Astrocyte (in vitro differentiated cells and primary cell): Measurements from ENCODE around the gene PLEKHA6.

Source experiments
- EZH2 ChIP-seq: IDR thresholded peaks from 2 replicates; pipeline ENCODE4 v1.6.1; 2012; ENCODE audit warnings: mild to moderate bottlenecking, low read length, inconsistent platforms; ENCODE audit not compliant: insufficient read depth
- TF ChIP-seq, protein P1 (sequence below): IDR thresholded peaks from 2 replicates; pipeline ENCODE4 v1.5.1; 2011; ENCODE audit warnings: low read depth, mild to moderate bottlenecking, inconsistent platforms, low read length, moderate library complexity; ENCODE audit not compliant: insufficient read depth

DNA sequence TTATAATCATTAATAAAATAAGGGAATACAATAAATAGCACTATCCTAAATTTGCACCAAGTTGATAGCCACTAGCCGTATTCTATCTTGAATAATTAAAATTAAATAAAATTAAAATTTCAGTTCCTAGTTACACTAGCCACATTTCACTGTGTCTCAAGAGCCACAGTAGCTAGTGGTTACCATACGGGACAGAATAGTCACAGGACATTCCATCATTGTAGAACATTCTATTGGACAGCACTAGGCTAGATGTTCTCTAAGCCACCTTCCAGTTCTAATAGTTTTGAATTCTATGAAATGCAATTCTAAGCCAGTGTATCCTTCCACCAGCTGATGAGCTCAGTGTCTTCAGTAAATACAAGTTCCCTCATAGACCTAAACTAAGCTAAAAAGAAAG is 74.8 kb downstream of the PLEKHA6 start:
- TF ChIP-seq, protein P1, sequence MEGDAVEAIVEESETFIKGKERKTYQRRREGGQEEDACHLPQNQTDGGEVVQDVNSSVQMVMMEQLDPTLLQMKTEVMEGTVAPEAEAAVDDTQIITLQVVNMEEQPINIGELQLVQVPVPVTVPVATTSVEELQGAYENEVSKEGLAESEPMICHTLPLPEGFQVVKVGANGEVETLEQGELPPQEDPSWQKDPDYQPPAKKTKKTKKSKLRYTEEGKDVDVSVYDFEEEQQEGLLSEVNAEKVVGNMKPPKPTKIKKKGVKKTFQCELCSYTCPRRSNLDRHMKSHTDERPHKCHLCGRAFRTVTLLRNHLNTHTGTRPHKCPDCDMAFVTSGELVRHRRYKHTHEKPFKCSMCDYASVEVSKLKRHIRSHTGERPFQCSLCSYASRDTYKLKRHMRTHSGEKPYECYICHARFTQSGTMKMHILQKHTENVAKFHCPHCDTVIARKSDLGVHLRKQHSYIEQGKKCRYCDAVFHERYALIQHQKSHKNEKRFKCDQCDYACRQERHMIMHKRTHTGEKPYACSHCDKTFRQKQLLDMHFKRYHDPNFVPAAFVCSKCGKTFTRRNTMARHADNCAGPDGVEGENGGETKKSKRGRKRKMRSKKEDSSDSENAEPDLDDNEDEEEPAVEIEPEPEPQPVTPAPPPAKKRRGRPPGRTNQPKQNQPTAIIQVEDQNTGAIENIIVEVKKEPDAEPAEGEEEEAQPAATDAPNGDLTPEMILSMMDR: no peak
- TF ChIP-seq EZH2: no peak
